Limb (tissue), 2 donors: ENCODE measurements around the gene LPCAT1.

Experiments used
- DNase-seq, 2 donors: peaks; one replicate each; pipeline ENCODE4 v3.0.0-alpha.2; 2016; ENCODE audit errors: extremely low spot score in 2 of 2

LPCAT1 gene

GRCh38 chr5:1497795-1498622 lies 25.8 kb downstream of the LPCAT1 start:
- DNase-seq: no peak

- no peak for DNase-seq
Observed at GRCh38 chr5:1497242-1497777, 26.4 kb downstream of the LPCAT1 start.

- DNase-seq: no peak
Observed at GRCh38 chr5:1495525-1495897, 28.2 kb downstream of the LPCAT1 start.

- DNase-seq: no peak
Observed at GRCh38 chr5:1494780-1495524, 28.8 kb downstream of the LPCAT1 start.

- no peak for DNase-seq
Observed at GRCh38 chr5:1493941-1494340, 29.8 kb downstream of the LPCAT1 start.

GRCh38 chr5:1493413-1493812 lies 30.3 kb downstream of the LPCAT1 start:
- no peak for DNase-seq

GRCh38 chr5:1492757-1493156 lies 31.0 kb downstream of the LPCAT1 start:
- DNase-seq: no peak

- no peak for DNase-seq
Observed at GRCh38 chr5:1490376-1490775, 33.4 kb downstream of the LPCAT1 start.

- DNase-seq: no peak
Observed at GRCh38 chr5:1489754-1490153, 34.0 kb downstream of the LPCAT1 start.

GRCh38 chr5:1488882-1489680 lies 34.7 kb downstream of the LPCAT1 start:
- DNase-seq: no peak

GRCh38 chr5:1487079-1487764 lies 36.5 kb downstream of the LPCAT1 start:
- no peak for DNase-seq

- DNase-seq: no peak
Observed at GRCh38 chr5:1486271-1486670, 37.5 kb downstream of the LPCAT1 start.

- no peak for DNase-seq
Observed at GRCh38 chr5:1485579-1486118, 38.1 kb downstream of the LPCAT1 start.

- no peak for DNase-seq
Observed at GRCh38 chr5:1484730-1485578, 38.8 kb downstream of the LPCAT1 start.

GRCh38 chr5:1483856-1484729 lies 39.7 kb downstream of the LPCAT1 start:
- no peak for DNase-seq

GRCh38 chr5:1483064-1483463 lies 40.7 kb downstream of the LPCAT1 start:
- no peak for DNase-seq

GRCh38 chr5:1481959-1482331 lies 41.8 kb downstream of the LPCAT1 start:
- no peak for DNase-seq

GRCh38 chr5:1481266-1481958 lies 42.3 kb downstream of the LPCAT1 start:
- no peak for DNase-seq
